HepG2 (cell line): ENCODE results near the gene ARID1A. TPM values are rescaled to one million over a fixed set of nuclear protein-coding genes. Genes with fewer than 3 reads are reported as not detected.
A peak's percentile ranks its signal among the peaks of the same experiment; 100 is the strongest.

Experiments
- HCFC1 ChIP-seq: fragments of 150-350 bp; IDR thresholded peaks from 2 replicates; pipeline ENCODE4 v1.6.1; 2014; ENCODE audit warnings: low read depth, low read length
- NFIC ChIP-seq: IDR thresholded peaks from 2 replicates; pipeline ENCODE4 v1.6.1; 2012; ENCODE audit warnings: mild to moderate bottlenecking, low read length, inconsistent platforms
- YY1 ChIP-seq: IDR thresholded peaks from 2 replicates; pipeline ENCODE4 v1.6.1; 2011; ENCODE audit warnings: low read length, low read depth, moderate library complexity, mild to moderate bottlenecking; ENCODE audit not compliant: insufficient read depth, insufficient replicate concordance
- ZBTB1 ChIP-seq: sonication (generic); formaldehyde crosslinking; IDR thresholded peaks from 2 replicates; pipeline ENCODE4 v1.4.0; 2020; ENCODE audit warnings: missing genetic modification reagents, borderline replicate concordance
- ZBTB7A ChIP-seq: sonication (generic); formaldehyde crosslinking; IDR thresholded peaks from 2 replicates; pipeline ENCODE4 v1.8.0; 2022; ENCODE audit warnings: mild to moderate bottlenecking, missing genetic modification reagents
- ZNF337 ChIP-seq: sonication (generic); formaldehyde crosslinking; IDR thresholded peaks from 2 replicates; pipeline ENCODE4 v1.5.1; 2020; ENCODE audit warnings: missing genetic modification reagents, low read depth, mild to moderate bottlenecking, borderline replicate concordance
- ZNF557 ChIP-seq: sonication (generic); formaldehyde crosslinking; IDR thresholded peaks from 2 replicates; pipeline ENCODE4 v1.4.0; 2020; ENCODE audit warnings: missing genetic modification reagents
- polyA plus RNA-seq, 8 experiments: library from polyadenylated mRNA; depleted of rRNA in 3 of 8; stranded (reverse) in 7 of 8; unstranded in 1 of 8; fragments of >200 nt; fragmentation: Illumina TruSeq in 4 of 8; extraction: Trizol in 4 of 8; gene quantifications; 2 replicates each; pipeline versions ENCODE4 v1.2.1 to v1.2.3, GENCODE V29; 2011 to 2016; ENCODE audit warnings: low read depth in 4 of 8, missing spikeins in 1 of 8, mixed read lengths in 1 of 8; ENCODE audit not compliant: insufficient read depth in 1 of 8
- total RNA-seq, 5 experiments: library from RNA; depleted of rRNA; stranded (reverse); fragments of >200 nt; fragmentation: Illumina TruSeq; extraction: Trizol; gene quantifications; 2 replicates each; pipeline ENCODE4 v1.2.3, GENCODE V29; 2016; ENCODE audit warnings: low read depth in 1 of 5
- TF ChIP-seq, protein P1 (sequence below): sonication (generic); formaldehyde crosslinking; IDR thresholded peaks from 2 replicates; pipeline ENCODE4 v1.4.0; 2020; ENCODE audit warnings: missing genetic modification reagents
- TF ChIP-seq, protein P2 (sequence below): sonication (generic); formaldehyde crosslinking; IDR thresholded peaks from 2 replicates; pipeline ENCODE4 v1.8.0; 2022; ENCODE audit warnings: mild to moderate bottlenecking, missing genetic modification reagents, borderline replicate concordance
- TF ChIP-seq, protein P3 (sequence below): IDR thresholded peaks from 2 replicates; pipeline ENCODE4 v1.4.0; 2020; ENCODE audit warnings: mild to moderate bottlenecking, missing genetic modification reagents
- TF ChIP-seq, protein P4 (sequence below), 2 experiments: fragments of 450-650 bp in 1 of 2; sonication (generic) in 1 of 2; formaldehyde crosslinking in 1 of 2; IDR thresholded peaks; 2 replicates each; pipeline versions ENCODE4 v1.6.1 to v1.8.0; 2016 to 2022; ENCODE audit warnings: antibody characterized with exemption in 1 of 2, mild to moderate bottlenecking in 1 of 2, missing genetic modification reagents in 1 of 2

The ARID1A gene
- total and polyA plus RNA-seq, 2 of the 13 experiments (the other 11 are each of a cell fraction or from before 2014, with no cell fraction given): 11.9 to 15.9 TPM

DNA sequence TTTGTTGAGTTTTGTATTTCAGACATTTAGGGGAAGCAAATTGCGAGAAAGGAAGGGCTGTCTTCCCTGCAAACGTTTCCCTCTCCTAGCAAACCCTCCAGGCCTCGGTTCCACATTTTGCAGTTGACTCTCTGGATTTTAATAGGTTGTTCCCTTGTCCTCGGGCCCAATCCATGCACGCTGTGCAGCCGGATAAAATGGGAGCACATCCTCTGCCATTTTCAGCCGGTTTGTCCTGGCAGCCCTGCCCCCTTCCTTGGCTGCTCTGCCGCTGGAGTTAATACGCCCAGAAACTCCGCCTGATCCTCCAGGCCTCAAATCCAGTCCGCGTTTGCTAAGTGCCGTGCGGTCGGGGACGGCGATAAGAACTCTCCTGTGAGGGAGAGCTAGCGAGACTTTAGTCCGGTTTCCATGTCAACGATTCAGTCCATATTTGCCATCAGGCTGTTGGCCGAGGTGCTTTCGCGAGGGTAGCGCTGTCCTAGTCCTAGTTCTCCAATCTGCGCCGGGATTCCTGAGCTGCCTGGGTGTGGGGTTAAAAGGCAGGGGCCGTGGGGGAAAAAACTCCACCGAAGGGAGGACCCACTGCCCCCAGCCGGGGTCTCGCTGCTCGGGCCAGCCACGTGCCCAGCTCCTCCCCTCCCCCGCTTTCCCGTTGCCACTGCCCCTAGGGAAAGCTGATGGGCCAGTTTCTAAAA is 2.9 kb upstream of the ARID1A start (continued):
- TF ChIP-seq, protein P1, sequence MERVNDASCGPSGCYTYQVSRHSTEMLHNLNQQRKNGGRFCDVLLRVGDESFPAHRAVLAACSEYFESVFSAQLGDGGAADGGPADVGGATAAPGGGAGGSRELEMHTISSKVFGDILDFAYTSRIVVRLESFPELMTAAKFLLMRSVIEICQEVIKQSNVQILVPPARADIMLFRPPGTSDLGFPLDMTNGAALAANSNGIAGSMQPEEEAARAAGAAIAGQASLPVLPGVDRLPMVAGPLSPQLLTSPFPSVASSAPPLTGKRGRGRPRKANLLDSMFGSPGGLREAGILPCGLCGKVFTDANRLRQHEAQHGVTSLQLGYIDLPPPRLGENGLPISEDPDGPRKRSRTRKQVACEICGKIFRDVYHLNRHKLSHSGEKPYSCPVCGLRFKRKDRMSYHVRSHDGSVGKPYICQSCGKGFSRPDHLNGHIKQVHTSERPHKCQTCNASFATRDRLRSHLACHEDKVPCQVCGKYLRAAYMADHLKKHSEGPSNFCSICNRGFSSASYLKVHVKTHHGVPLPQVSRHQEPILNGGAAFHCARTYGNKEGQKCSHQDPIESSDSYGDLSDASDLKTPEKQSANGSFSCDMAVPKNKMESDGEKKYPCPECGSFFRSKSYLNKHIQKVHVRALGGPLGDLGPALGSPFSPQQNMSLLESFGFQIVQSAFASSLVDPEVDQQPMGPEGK (CRISPR knock-in tag): peak; percentile 83
- TF ChIP-seq YY1: peak; percentile 87
- 0 out of 2 replicates have a peak, but pooled peaks have one; percentile 54 for TF ChIP-seq ZNF557 (CRISPR knock-in tag)
- TF ChIP-seq ZBTB7A (CRISPR knock-in tag): 0 out of 2 replicates have a peak, but pooled peaks have one; percentile 37
- TF ChIP-seq ZBTB1 (CRISPR knock-in tag): no peak
- TF ChIP-seq, protein P2, sequence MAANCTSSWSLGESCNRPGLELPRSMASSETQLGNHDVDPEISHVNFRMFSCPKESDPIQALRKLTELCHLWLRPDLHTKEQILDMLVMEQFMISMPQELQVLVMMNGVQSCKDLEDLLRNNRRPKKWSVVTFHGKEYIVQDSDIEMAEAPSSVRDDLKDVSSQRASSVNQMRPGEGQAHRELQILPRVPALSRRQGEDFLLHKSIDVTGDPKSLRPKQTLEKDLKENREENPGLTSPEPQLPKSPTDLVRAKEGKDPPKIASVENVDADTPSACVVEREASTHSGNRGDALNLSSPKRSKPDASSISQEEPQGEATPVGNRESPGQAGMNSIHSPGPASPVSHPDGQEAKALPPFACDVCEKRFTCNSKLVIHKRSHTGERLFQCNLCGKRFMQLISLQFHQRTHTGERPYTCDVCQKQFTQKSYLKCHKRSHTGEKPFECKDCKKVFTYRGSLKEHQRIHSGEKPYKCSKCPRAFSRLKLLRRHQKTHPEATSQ (CRISPR knock-in tag): no peak
- TF ChIP-seq, protein P3, sequence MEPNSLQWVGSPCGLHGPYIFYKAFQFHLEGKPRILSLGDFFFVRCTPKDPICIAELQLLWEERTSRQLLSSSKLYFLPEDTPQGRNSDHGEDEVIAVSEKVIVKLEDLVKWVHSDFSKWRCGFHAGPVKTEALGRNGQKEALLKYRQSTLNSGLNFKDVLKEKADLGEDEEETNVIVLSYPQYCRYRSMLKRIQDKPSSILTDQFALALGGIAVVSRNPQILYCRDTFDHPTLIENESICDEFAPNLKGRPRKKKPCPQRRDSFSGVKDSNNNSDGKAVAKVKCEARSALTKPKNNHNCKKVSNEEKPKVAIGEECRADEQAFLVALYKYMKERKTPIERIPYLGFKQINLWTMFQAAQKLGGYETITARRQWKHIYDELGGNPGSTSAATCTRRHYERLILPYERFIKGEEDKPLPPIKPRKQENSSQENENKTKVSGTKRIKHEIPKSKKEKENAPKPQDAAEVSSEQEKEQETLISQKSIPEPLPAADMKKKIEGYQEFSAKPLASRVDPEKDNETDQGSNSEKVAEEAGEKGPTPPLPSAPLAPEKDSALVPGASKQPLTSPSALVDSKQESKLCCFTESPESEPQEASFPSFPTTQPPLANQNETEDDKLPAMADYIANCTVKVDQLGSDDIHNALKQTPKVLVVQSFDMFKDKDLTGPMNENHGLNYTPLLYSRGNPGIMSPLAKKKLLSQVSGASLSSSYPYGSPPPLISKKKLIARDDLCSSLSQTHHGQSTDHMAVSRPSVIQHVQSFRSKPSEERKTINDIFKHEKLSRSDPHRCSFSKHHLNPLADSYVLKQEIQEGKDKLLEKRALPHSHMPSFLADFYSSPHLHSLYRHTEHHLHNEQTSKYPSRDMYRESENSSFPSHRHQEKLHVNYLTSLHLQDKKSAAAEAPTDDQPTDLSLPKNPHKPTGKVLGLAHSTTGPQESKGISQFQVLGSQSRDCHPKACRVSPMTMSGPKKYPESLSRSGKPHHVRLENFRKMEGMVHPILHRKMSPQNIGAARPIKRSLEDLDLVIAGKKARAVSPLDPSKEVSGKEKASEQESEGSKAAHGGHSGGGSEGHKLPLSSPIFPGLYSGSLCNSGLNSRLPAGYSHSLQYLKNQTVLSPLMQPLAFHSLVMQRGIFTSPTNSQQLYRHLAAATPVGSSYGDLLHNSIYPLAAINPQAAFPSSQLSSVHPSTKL (CRISPR knock-in tag): peak; percentile 80; the same call in 1 of the 2 replicates
- TF ChIP-seq HCFC1: no peak; the same call in 1 of the 2 replicates
- TF ChIP-seq, protein P4, sequence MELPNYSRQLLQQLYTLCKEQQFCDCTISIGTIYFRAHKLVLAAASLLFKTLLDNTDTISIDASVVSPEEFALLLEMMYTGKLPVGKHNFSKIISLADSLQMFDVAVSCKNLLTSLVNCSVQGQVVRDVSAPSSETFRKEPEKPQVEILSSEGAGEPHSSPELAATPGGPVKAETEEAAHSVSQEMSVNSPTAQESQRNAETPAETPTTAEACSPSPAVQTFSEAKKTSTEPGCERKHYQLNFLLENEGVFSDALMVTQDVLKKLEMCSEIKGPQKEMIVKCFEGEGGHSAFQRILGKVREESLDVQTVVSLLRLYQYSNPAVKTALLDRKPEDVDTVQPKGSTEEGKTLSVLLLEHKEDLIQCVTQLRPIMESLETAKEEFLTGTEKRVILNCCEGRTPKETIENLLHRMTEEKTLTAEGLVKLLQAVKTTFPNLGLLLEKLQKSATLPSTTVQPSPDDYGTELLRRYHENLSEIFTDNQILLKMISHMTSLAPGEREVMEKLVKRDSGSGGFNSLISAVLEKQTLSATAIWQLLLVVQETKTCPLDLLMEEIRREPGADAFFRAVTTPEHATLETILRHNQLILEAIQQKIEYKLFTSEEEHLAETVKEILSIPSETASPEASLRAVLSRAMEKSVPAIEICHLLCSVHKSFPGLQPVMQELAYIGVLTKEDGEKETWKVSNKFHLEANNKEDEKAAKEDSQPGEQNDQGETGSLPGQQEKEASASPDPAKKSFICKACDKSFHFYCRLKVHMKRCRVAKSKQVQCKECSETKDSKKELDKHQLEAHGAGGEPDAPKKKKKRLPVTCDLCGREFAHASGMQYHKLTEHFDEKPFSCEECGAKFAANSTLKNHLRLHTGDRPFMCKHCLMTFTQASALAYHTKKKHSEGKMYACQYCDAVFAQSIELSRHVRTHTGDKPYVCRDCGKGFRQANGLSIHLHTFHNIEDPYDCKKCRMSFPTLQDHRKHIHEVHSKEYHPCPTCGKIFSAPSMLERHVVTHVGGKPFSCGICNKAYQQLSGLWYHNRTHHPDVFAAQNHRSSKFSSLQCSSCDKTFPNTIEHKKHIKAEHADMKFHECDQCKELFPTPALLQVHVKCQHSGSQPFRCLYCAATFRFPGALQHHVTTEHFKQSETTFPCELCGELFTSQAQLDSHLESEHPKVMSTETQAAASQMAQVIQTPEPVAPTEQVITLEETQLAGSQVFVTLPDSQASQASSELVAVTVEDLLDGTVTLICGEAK (IDR thresholded peaks at IDR 0.05): no peak
- TF ChIP-seq, protein P4 (CRISPR knock-in tag; IDR thresholded peaks at IDR 0.05): no peak
- TF ChIP-seq NFIC: no peak; the same call in 1 of the 2 replicates
- no peak for TF ChIP-seq ZNF337 (CRISPR knock-in tag)
